HUES6 (cell line): ENCODE results near the gene MARCHF9.

Experiments used
- H3K27ac ChIP-seq: 2 replicates; pipeline ENCODE4 v1.7.0; 2013; ENCODE audit warnings: low read depth, mild to moderate bottlenecking, low read length, inconsistent platforms
- H3K27me3 ChIP-seq: 2 replicates; pipeline ENCODE4 v1.6.1; 2013; ENCODE audit warnings: low read length; ENCODE audit not compliant: control insufficient read depth, insufficient read depth
- H3K36me3 ChIP-seq: 2 replicates; pipeline ENCODE4 v1.6.1; 2013; ENCODE audit warnings: low read length; ENCODE audit not compliant: control insufficient read depth, insufficient read depth
- H3K4me1 ChIP-seq: 2 replicates; pipeline ENCODE4 v1.6.1; 2013; ENCODE audit warnings: low read length; ENCODE audit not compliant: control insufficient read depth, insufficient read depth
- H3K4me3 ChIP-seq: 2 replicates; pipeline ENCODE4 v1.5.1; 2013; ENCODE audit warnings: low read depth, low read length
- H3K9ac ChIP-seq: one replicate; pipeline ENCODE4 v1.6.1; 2013; ENCODE audit warnings: mild to moderate bottlenecking, low read length
- H3K9me3 ChIP-seq: 2 replicates; pipeline ENCODE4 v1.6.1; 2013; ENCODE audit warnings: low read depth, low read length; ENCODE audit not compliant: control insufficient read depth, insufficient read depth

The MARCHF9 gene

DNA sequence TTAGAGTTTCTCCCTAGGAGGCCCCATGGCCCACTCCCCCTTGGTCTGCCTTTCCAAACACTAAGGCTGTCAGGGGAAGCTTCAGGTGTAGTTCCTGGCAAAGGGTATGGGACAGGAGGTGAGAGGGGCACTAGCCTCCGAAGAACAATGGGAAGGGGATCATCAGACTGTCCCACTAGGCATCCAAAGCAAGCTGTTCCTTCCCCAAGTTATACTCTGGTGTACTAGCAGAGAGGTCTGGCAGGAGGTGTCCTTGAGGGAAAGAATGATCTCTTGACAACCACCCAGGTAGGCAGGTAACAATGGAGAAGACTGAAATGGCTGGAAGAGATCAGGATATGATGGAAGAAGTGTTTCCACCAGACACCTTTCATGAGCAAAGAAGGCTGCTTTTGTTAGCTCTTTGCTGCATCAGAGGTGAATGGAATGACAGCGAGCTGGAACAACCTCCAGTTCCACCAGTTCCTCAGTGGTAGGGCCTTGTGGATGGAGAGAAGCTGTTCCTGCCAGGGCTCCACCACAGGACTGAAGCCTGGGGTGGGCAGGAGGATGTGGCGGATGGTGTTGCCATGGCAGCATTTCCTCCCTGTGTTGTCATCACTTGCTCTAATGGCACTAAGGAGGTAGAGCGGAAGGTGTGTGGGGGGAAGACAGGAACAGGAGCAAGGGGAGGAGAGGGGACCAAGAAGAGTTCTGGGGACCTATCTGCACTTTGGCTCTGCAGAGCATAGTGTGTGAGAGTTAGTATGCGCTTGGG, 14.1 kb upstream of the MARCHF9 start:
- Histone ChIP-seq H3K27me3 (peaks cover 80% of the 10 kb centered on the region), H3K4me3 (no peak overlapping the region), H3K36me3 (peaks cover 2% of the 10 kb centered on the region; the same call in 1 of the 2 replicates), H3K27ac (no peak overlapping the region), H3K4me1 (peaks cover 15% of the 10 kb centered on the region), H3K9ac (no peak overlapping the region), H3K9me3 (no peaks in the 10 kb centered on the region)

- Histone ChIP-seq H3K27ac (no peak overlapping the region), H3K9ac (no peak overlapping the region), H3K4me3 (no peak overlapping the region), H3K27me3 (peaks cover 75% of the 10 kb centered on the region), H3K9me3 (no peaks in the 10 kb centered on the region), H3K4me1 (peaks cover 15% of the 10 kb centered on the region), H3K36me3 (peaks cover 8% of the 10 kb centered on the region)
These were observed 13.5 kb upstream of the MARCHF9 start for GRCh38 chr12:57741413-57741789.

DNA sequence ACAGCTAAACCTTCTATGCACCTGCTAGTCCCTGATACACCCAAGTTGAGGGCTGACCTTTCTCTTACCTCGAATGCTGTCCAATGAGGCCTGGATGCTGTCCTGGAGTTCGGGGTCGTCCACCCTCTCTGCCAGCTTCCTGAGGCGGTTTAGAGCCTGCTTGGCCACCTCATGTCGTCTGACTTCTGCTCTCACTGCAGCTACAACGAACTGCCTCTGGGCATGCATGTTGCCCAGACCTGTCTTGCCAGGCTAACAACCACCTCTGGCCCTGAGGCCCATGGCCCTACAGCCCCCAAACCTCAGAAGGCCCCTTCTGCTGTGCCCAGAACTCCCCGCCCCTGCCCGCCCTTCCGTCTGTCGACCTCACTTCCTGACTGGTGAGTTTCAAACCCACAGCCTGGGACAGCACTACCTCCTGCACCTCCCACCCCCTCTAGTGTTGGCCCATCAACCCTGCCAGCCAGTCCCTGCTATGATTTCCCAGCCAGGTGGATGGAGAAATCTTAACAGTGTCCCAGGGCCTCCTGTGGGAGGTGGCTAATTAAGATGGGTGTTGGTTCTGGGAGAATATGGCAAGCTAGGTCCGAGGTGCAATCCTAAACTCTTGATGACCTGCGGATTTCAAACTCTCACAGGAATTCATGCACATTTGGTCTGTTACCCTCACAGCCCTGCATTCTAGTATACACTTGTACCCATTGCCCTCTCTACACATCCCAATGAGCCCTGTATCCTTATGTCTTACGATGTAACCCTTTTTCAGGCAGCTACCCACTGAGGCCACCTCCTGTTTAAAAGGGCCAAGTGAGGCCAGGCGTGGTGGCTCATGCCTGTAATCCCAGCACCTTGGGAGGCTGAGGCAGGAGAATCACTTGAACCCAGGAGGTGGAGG, 12.8 kb upstream of the MARCHF9 start:
- Histone ChIP-seq H3K4me3 (peak overlapping the region; percentile 25; the same call in 1 of the 2 replicates), H3K27me3 (peaks cover 68% of the 10 kb centered on the region), H3K9ac (no peak overlapping the region), H3K36me3 (peaks cover 15% of the 10 kb centered on the region), H3K9me3 (no peaks in the 10 kb centered on the region), H3K4me1 (peaks cover 10% of the 10 kb centered on the region; the same call in 1 of the 2 replicates), H3K27ac (no peak overlapping the region)

- no peaks in the 10 kb centered on the region for H3K9me3 ChIP-seq
- no peak overlapping the region for H3K9ac ChIP-seq
- peaks cover 30% of the 10 kb centered on the region for H3K36me3 ChIP-seq
- peaks cover 52% of the 10 kb centered on the region for H3K27me3 ChIP-seq
- peak overlapping the region; percentile 91; the same call in 1 of the 2 replicates for H3K4me3 ChIP-seq
- H3K27ac ChIP-seq, result no peak overlapping the region
- peaks cover 10% of the 10 kb centered on the region; the same call in 1 of the 2 replicates for H3K4me1 ChIP-seq
These were observed 11.1 kb upstream of the MARCHF9 start for GRCh38 chr12:57743769-57744168.

- H3K9me3 ChIP-seq, result no peaks in the 10 kb centered on the region
These were observed 10.6 kb upstream of the MARCHF9 start for GRCh38 chr12:57744194-57744776.

GRCh38 chr12:57744777-57745484, 10.0 kb upstream of the MARCHF9 start, which contains the start of gene TSPAN31:
Gene TSPAN31, plus strand, starts transcription at chr12:57745039. Its CDS starts 116 bp downstream, at chr12:57745155.
- Histone ChIP-seq H3K9ac (peak within 1 kb of the TSS; percentile 97), H3K9me3 (no peaks in the 10 kb centered on the region), H3K36me3 (peaks cover 41% of the 10 kb centered on the region), H3K4me1 (0 out of 2 replicates have a peak, but pooled peaks cover 5% of the 10 kb centered on the region), H3K27me3 (peaks cover 40% of the 10 kb centered on the region), H3K27ac (peak within 1 kb of the TSS; percentile 97), H3K4me3 (peak within 1 kb of the TSS; percentile 91)

More at GRCh38 chr12:57744194-57744776, 10.6 kb upstream of the MARCHF9 start:
- Histone ChIP-seq H3K9ac (peak overlapping the region; percentile 97), H3K27ac (peak overlapping the region; percentile 97), H3K27me3 (peaks cover 47% of the 10 kb centered on the region), H3K4me1 (peaks cover 7% of the 10 kb centered on the region; the same call in 1 of the 2 replicates), H3K36me3 (peaks cover 35% of the 10 kb centered on the region), H3K4me3 (peak overlapping the region; percentile 91)

GRCh38 chr12:57745485-57745881, 9.4 kb upstream of the MARCHF9 start:
- Histone ChIP-seq H3K27ac (peak overlapping the region; percentile 97; the same call in 1 of the 2 replicates), H3K9me3 (no peaks in the 10 kb centered on the region), H3K9ac (peak overlapping the region; percentile 97), H3K4me1 (0 out of 2 replicates have a peak, but pooled peaks cover 5% of the 10 kb centered on the region), H3K4me3 (peak overlapping the region; percentile 91), H3K27me3 (peaks cover 35% of the 10 kb centered on the region), H3K36me3 (peaks cover 45% of the 10 kb centered on the region)

GRCh38 chr12:57746025-57746424, 8.9 kb upstream of the MARCHF9 start:
- H3K9ac ChIP-seq, result no peak overlapping the region
- peaks cover 8% of the 10 kb centered on the region for H3K4me1 ChIP-seq
- no peak overlapping the region for H3K27ac ChIP-seq
- H3K36me3 ChIP-seq, result peaks cover 50% of the 10 kb centered on the region
- peak overlapping the region; percentile 91 for H3K4me3 ChIP-seq
- no peaks in the 10 kb centered on the region for H3K9me3 ChIP-seq
- peaks cover 29% of the 10 kb centered on the region for H3K27me3 ChIP-seq

DNA sequence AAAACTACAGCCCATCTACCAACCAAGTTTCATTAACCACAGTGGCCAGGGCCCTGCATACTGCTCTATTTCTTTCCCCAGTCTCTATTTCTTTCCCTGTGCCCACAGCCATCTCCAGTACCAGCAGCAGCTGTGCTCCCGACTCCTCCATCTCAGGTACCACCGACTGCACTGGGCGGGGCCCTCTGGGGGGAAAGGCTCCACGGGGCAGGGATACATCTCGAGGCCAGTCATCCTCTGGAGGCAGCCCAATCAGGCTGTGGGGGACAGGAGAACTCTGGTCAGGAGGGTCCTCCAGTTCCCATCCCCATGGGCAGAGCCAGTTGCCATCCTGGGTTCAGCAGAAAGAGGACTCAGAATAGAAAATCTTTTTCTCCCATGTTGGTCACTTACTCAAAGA, 5.8 kb upstream of the MARCHF9 start:
- Histone ChIP-seq H3K9me3 (no peaks in the 10 kb centered on the region), H3K4me3 (no peak overlapping the region), H3K9ac (no peak overlapping the region), H3K4me1 (peaks cover 16% of the 10 kb centered on the region), H3K27ac (no peak overlapping the region), H3K27me3 (peaks cover 12% of the 10 kb centered on the region; the same call in 1 of the 2 replicates), H3K36me3 (peaks cover 54% of the 10 kb centered on the region)
